ENCODE measurements around the gene COX10.
"Not testable (repeated sequence)": the region's sequence is repeated elsewhere in the genome, so short reads cannot be mapped to it uniquely, and the experiment has no call there.

Gene COX10

DNA sequence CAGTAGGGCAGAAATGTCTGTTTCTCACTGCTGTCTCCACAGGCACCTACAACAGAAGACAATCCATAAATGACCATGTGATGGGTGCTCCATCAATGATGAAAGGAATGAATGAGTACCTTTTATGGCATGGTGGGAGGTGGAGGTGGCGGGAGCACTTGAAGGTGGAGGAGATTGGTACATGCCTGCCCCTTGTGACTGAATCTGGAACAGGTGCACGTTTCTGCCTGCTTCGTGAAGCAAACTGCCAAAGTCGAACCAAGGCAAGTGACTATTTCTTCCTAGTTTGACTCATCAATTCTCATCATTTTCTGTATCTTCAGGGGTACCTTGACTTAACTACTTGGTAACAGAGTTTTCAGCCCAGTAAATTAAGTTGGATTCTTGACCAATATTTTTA lies 141.9 kb downstream of the COX10 start:
- no peak for DNase-seq

DNA sequence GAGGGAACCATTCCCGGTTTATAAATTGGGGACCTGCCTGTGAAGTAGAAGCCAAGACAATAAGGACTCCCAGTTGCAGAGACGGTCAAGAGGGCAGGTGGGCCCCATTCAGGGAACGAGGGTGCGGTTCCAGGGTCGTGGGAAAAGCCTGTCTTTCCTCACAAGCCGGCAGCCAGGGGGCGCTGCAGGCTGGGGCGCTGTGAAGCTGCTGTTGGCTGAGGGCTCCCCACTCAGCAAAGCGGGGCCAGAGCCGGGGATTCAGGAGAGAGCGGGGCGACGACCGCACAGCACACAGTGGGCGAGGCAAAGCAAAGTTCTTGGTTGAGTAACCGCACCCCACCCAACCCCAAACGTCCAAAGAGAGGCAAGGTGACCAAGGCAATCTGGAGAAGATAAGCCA lies 142.5 kb downstream of the COX10 start:
- DNase-seq, result no peak

DNA sequence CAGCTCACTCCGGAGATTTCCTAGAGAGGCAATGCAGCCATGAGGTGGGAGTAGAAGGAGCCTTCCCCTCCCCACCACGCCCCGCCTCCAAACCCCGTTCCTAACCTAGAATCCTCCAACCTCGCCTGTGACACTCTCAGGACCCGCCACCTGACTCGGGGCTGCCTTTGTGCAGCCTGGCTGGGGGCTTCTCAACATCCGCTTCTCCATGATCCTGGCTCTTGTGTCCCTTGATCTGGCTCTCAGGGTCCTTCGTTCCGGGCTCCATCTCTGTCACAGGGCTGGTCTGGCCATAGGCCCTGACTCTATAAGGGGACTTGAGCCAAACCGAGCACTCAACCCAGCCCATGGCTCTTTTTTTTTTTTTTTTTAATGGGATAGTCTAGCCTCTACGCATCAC lies 143.1 kb downstream of the COX10 start:
- no peak for DNase-seq

DNA sequence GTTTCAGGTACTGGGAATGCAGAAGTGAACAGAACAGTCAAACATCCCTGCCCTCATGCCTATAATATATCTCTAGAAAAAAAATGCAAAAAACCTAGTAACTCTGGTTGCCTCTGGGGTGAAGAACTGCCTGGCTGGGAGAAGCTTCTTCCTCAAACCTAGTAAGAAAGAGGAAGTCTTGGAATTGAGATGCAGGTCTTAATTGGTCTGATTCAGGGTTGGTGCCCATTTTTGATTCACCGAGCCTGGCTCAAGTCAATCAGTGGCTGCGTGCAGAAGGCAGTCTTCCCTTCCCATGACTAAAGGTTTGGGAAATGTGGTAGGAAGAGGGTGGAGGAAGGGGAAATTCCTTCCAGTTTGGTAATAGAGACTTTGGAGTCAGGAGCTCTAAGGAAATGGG lies 145.0 kb downstream of the COX10 start:
- no peak for DNase-seq

DNA sequence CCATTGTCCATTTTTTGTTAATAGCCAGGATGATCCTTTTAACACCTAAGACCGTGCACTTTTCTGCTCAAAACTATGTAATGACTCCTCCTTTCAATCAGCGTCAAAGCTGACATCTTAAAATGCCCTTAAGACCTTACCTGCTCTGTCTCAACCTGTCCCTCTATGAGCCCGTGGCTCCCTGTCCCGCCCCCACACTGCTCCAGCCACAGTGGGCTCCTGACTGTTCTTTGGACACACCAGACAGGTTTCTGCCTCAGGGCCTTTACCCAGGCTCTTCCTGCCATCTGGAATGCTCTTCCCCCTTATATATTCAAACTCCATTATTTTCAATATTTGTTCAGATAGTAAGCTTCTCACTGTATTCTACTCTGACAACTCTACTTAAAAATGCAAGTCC lies 153.3 kb downstream of the COX10 start:
- DNase-seq, result no peak

DNA sequence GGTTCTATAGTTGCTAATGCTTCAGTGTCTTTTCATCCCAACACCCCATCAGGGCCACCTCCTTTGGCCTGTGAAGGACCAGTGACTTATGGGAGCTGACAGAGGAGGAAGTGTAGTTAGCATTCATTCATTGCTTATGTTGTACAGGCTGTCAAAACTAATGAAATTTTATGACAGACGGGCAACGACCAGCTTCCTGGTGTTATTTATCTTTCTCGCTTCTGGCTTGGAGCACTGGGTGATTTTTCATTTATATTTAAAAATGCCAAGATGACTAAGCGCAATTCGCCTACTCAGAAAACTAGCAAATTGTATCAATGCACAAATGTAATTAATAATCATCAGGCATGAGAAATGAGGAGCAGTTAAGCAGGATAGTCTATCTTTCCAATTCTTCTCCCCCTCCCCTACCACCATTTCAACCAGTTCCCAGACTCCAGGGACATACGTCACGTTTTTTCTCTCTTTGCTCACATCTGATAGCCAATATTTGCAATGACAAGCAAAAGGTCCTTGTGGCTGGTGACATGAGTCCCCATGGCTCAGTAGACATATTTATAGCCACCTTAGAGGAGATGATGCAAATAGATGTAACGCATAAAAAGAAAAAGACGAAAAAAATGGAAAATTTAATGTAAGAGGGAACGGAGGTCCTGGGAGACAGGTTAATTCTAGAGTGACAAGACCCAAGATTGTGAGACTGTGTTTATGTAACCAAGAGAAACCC lies 156.1 kb downstream of the COX10 start:
- no peak for DNase-seq

DNA sequence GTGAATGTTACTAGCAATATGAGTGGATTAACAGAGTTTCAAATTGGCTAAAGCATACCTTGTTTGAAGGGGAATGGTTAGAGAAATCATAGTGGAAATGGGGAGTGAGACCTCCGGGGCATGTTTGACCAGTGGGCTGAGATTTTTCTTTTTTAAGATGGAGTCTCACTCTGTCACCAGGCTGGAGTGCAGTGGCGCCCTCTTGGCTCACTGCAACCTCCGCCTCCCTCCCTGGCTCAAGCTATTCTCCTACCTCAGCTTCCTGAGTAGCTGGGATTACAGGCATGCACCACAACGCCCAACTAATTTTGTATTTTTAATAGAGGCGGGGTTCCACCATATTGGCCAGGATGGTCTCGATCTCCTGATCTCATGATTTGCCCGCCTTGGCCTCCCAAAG lies 157.7 kb downstream of the COX10 start:
- DNase-seq, result no peak

DNA sequence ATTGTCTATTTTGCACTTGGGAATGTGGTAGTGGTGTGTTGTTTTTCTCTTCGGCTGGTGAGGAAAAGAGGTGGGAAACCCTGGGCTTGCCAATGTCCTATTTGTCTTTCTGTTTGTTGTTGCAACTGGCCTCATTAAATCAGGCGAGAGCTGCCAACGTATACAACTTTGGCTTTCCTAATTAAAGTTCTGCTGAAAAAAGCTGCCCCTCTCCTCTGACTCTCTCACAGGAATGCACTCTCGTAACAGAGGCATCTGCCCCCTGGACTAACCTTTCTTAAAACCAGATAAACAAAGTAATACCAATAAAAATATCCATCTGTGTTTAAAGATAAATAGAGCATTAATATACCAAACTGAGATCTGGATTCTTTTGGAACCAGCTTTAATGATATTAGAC lies 159.6 kb downstream of the COX10 start:
- no peak for DNase-seq

DNA sequence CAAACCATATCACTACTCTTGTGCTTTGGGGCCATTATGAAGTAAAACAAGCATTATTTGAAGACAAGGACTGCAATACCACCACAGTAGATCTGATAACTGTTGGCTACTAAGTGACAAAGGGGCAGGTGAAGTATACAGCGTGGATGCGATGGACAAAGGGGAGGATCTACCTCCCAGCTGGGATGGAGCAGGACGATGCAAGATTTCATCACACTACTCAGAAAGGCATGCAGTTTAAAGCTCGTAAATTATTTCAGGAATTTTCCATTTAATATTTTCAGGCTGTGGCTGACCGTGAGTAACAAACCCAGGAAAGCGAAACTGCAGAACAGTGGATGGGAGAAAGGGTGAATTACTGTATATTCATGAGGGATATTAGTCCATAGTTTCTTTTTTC lies 161.9 kb downstream of the COX10 start:
- DNase-seq, result not testable (repeated sequence)

DNA sequence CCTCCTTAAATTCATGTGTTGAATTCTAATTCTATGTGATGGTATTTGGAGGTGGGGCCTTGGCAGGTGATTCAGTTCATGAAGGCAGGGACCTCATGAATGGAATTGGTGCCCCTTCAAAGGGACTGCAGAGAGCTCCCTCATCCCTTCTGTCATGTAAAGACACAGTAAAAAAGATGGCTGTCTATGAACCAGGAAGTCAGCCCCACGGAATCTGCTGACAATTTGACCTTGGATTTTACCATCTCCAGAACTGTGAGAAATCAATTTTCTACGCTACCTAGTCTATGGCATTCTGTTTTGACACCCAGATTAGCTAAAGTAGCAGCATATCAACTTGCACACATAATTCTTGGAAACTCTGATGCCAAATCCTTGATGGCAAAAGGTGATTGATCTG lies 165.7 kb downstream of the COX10 start:
- DNase-seq, result not testable (repeated sequence)

DNA sequence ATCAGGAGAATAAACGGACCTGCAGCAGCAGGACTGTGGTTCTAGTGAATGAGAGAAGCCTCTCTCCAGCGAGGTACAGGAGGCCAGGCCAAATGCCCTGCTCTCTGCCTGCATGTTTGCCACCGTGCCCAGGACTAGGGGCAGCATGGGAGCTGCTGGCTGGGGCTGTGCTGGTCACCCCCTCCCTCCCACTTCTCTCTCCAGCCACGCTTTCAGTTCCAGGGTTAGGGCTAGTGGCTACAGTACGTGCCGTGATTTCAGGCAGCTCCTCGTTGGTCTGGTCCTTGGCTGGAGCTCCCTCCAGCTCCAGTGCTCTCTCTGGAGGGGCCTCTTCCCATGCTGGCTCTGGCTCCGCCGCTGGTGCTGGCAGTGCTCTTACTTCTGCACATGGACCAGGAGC lies 166.7 kb downstream of the COX10 start:
- DNase-seq, result not testable (repeated sequence)

DNA sequence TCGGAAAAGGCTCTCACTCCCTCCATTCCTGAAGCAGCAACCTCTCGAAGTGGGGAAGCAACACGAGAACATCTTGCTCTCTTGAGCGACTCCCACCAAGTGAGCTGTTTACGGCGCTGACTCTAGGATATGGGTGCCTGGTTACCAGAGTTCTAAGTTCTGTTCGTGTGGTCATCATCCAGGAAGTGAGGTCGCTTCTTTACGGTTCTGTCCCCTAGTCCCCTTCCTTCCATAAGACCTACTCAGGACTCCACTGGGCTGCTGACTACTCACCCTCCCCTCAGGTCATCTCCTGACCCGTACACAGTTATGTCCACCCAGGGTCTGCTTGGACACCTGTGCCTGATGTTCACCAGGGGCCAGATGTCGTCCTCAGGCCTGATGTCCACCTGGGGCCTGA lies 167.5 kb downstream of the COX10 start, which contains the start of gene CDRT15:
Gene CDRT15 (minus strand): TSS at position 101 of the 400 bp plus-strand sequence. CDS start 29 bp downstream, at position 72.
- DNase-seq, result not testable (repeated sequence)

DNA sequence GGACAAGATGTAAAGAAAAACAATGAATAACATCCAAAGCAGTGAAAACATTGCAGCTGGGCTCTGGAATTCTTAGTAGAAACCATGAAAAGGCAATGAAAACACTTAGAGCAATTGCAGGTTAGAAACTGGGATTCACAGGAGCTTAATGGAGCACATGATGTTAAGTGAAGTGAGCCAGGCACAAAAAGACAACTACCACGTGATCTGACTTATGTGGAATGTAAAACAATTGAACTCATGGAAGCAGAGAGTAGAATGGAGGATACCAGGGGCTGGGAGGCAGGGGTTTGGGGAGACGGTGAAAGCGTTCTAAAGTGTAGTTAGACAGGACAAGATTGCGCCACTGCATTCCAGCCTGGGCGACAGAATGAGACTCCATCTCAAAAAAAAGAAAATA lies 170.0 kb downstream of the COX10 start:
- not testable (repeated sequence) for DNase-seq

DNA sequence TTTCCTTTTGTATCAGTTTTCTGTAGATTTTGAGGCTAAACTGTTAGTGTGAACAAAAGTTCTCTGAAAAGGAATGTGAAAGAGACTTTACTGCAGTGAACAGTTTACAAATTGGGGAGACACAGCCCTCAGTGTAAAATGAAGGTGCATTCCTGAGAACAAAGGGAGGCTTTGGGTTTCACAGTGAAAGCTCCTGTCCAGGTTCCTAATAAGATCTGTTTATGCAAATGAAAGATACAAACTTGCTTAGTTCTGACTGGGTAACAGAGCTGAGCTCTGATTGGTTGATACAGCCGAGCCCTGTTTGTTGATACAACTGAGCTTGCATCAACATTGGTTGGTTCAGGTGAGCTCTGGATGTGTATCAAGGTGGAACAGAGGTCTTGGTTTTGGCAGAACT lies 175.7 kb downstream of the COX10 start:
- DNase-seq, result no peak

DNA sequence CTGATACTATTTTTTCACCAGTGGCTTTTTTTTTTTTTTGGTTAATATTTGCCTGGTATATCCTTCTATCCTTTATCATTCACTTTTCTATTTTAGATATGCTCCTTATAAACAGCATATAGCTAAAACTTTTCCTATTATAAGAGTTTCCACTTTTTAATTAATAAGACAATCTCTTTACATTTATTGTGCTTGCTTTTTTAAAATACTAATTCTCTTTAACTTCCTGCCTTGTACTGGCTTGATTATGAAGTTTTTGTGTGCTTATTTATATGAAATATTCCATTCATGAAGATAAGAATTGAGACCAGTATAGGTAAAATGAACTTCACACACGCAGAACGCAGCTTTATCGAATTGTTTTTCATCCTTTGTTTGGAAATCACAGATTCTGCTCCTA lies 176.3 kb downstream of the COX10 start:
- DNase-seq, result no peak

All from NCI-H526 (cell line).